ENCODE measurements around the gene ZNF844. TPM values are rescaled to one million over a fixed set of nuclear protein-coding genes. Genes with fewer than 3 reads are reported as not detected.

ZNF844 gene
- total RNA-seq = 10 to 100 TPM; 11.5 to 18.1 (median 12.3) TPM

DNA sequence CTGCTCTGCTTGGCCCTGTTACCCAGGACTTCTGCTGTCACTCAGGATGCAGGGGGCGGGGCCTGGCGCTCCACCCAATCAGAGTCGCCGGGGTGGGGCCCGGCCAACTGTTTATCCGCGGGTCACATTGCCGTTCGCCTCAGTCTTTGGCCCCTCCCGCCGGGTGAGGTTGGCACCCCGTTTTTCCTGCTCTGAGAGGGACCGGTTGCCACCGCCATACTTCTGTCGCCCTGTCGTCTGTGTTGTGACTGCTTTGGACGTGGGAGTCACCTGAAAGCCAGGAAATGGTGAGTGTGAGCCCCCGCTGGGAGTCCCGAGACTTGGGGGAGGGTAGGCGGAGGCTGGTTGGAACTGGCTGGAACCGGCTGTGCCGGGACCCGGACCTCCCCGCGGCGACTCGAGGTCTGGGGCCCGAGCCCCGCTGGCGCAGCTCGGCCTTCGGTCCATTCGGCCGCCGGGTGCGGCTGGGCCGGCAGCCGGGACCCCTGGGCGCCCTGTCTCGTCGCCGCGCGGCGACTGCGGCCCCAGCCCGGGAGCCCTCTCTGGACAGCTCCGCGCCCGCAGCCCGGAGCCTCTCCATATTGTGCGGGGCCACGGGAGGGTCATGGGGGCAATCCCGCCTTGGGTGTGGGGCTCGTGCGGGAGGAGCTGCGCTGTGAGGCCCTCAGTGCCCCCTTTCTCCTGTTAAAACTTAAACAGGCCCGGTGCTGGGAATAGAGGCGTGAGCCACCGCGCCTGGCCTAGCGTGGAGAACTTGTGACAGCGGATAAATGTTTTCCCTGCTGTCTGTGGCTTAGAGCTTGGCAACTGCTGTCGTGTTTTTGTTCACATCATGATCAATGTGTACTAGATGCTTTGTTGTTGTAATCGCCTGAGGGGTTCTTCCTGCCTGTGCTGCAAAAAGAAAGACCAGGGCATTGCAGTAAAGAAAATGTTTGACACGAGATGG lies at the start of gene ZNF844:
Gene ZNF844, plus strand, starts transcription at position 142 of the 949 bp plus-strand sequence. Its CDS starts 143 bp downstream, at position 285.
- Histone ChIP-seq H3K36me3 (peaks cover 8% of the 10 kb centered on the region), H3K4me1 (peaks cover 15% of the 10 kb centered on the region), H3K9me3 (peaks cover 11% of the 10 kb centered on the region), H3K4me3 (peak within 1 kb of the TSS; percentile 94), H3K27me3 (no peaks in the 10 kb centered on the region), H3K27ac (peak within 1 kb of the TSS; percentile 97)
- TF ChIP-seq POLR2AphosphoS5 (IDR thresholded peaks at IDR 0.05) (peak; percentile 28 to 96 (median 94)), POLR2A (IDR thresholded peaks at IDR 0.05) (peak; percentile 63 to 93), EP300 (IDR thresholded peaks at IDR 0.05) (no peak)
- TF ChIP-seq, protein P1, sequence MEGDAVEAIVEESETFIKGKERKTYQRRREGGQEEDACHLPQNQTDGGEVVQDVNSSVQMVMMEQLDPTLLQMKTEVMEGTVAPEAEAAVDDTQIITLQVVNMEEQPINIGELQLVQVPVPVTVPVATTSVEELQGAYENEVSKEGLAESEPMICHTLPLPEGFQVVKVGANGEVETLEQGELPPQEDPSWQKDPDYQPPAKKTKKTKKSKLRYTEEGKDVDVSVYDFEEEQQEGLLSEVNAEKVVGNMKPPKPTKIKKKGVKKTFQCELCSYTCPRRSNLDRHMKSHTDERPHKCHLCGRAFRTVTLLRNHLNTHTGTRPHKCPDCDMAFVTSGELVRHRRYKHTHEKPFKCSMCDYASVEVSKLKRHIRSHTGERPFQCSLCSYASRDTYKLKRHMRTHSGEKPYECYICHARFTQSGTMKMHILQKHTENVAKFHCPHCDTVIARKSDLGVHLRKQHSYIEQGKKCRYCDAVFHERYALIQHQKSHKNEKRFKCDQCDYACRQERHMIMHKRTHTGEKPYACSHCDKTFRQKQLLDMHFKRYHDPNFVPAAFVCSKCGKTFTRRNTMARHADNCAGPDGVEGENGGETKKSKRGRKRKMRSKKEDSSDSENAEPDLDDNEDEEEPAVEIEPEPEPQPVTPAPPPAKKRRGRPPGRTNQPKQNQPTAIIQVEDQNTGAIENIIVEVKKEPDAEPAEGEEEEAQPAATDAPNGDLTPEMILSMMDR (IDR thresholded peaks at IDR 0.05) = no peak
- 3% methylated on average over 19 of the region's 66 CpGs for WGBS
- DNase-seq (ENCODE audit: low spot score in 2 of 2) = peak; percentile 97 to 99

DNA sequence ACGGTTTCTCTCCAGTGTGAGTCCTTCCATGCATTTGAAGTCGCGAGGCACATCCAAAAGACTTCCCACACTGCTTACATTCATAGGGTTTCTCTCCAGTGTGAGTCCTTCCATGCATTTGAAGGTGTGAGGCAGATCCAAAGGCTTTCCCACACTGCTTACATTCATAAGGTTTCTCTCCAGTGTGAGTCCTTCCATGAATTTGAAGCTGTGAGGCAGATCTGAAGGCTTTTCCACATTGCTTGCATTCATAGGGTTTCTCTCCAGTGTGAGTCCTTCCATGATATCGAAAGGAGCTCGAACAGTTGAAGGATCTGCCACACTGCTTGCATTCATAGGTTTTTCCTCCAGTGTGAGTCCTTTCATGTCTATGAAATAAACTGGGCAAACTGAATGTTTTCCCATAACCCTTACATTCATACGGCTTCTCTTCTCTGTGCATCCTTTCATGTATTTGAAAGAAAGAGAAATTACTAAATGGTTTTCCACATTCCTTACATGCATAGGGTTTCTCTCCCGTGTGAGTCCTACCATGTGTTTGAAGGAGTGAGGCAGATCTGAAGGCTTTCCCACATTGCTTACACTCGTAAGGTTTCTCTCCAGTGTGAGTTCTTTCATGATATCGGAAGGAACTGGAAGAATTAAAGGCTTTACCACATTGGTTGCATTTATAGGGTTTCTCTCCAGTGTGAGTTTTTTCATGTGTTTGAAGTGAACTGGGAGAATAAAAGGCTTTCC lies 49.3 kb upstream of the ZNF844 start:
- H3K9me3 ChIP-seq = peaks cover 44% of the 10 kb centered on the region
- no peak overlapping the region for H3K27ac ChIP-seq
- no peaks in the 10 kb centered on the region for H3K4me1 ChIP-seq
- TF ChIP-seq, protein P1 (IDR thresholded peaks at IDR 0.05) = no peak
- no peak for TF ChIP-seq POLR2A (IDR thresholded peaks at IDR 0.05)
- TF ChIP-seq POLR2AphosphoS5 (IDR thresholded peaks at IDR 0.05) = no peak
- TF ChIP-seq EP300 (IDR thresholded peaks at IDR 0.05) = no peak
- H3K27me3 ChIP-seq = no peaks in the 10 kb centered on the region
- H3K4me3 ChIP-seq = no peak overlapping the region
- 95% methylated on average over 9 of the region's 9 CpGs for WGBS
- H3K36me3 ChIP-seq = peaks cover 54% of the 10 kb centered on the region
- no peak for DNase-seq (ENCODE audit: low spot score in 2 of 2)

DNA sequence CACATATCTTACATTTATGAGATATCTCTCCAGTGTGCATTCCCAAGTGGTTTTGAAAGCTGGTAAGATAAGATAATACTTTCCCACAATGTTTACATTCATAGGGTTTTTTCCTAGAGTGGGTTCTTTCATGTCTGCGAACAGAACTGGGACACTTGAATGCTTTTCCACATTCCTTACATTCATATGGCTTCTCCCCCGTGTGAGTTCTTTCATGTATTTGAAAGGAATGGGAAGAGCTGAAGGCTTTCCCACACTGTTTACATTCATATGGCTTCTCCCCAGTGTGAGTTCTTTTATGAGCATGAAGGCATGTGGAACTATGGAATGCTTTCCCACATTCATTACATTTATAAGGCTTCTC lies 48.8 kb upstream of the ZNF844 start:
- H3K27me3 ChIP-seq = no peaks in the 10 kb centered on the region
- H3K9me3 ChIP-seq = peaks cover 47% of the 10 kb centered on the region
- H3K4me3 ChIP-seq = no peak overlapping the region
- no peak overlapping the region for H3K27ac ChIP-seq
- no peaks in the 10 kb centered on the region for H3K4me1 ChIP-seq
- TF ChIP-seq, protein P1 (IDR thresholded peaks at IDR 0.05) = no peak
- TF ChIP-seq EP300 (IDR thresholded peaks at IDR 0.05) = no peak
- TF ChIP-seq POLR2A (IDR thresholded peaks at IDR 0.05) = no peak
- TF ChIP-seq POLR2AphosphoS5 (IDR thresholded peaks at IDR 0.05) = no peak
- DNase-seq (ENCODE audit: low spot score in 2 of 2) = no peak
- peaks cover 54% of the 10 kb centered on the region for H3K36me3 ChIP-seq
- 89% methylated on average over 2 of the region's 2 CpGs for WGBS

DNA sequence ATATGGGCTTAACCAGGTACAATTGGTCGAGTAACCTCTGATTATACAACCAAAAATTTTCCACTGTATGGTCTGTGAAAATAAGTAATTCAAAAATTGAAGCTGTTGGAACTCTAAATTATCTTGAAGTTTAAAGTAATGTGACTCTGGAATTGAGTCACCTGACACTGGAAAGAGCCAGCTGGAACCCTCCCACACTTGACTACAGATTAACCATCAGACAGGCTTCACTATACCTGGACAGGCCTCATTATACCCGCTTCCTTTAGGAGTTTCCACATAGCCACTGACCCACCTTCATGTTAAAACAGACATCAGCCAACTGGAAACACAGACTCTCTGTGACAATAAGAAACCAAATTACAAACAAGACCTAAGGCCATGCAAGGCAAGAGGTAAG lies 30.3 kb upstream of the ZNF844 start:
- H3K27me3 ChIP-seq = no peaks in the 10 kb centered on the region
- TF ChIP-seq EP300 (IDR thresholded peaks at IDR 0.05) = no peak
- TF ChIP-seq POLR2A (IDR thresholded peaks at IDR 0.05) = no peak
- TF ChIP-seq, protein P1 (IDR thresholded peaks at IDR 0.05) = no peak
- TF ChIP-seq POLR2AphosphoS5 (IDR thresholded peaks at IDR 0.05) = no peak
- WGBS = 76% methylated on average over 2 of the region's 2 CpGs
- H3K36me3 ChIP-seq = peaks cover 4% of the 10 kb centered on the region
- H3K4me3 ChIP-seq = peak overlapping the region; percentile 83
- DNase-seq (ENCODE audit: low spot score in 2 of 2) = no peak
- peak overlapping the region; percentile 88 for H3K27ac ChIP-seq
- H3K9me3 ChIP-seq = no peaks in the 10 kb centered on the region
- peaks cover 16% of the 10 kb centered on the region for H3K4me1 ChIP-seq

DNA sequence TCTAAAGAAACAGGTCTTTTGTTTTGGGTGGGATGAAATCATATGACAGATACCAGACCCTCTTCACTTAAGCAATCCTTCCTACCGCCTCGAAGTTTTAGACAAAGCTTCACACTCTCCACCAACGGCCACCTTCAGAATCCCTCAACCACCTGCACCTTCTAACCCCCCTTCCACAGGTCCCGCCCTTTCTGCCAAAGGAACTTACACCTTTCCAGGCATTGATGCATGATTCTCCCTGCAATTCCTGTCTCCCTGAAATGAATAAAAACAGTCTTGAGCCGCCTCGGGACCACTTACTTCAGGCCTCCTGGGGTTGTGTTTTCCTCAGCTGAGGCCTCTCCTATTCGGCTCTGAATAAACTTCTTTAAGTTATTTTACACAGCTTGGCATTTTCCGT lies 29.9 kb upstream of the ZNF844 start:
- peaks cover 3% of the 10 kb centered on the region for H3K36me3 ChIP-seq
- TF ChIP-seq EP300 (IDR thresholded peaks at IDR 0.05) (no peak), POLR2AphosphoS5 (IDR thresholded peaks at IDR 0.05) (no peak), POLR2A (IDR thresholded peaks at IDR 0.05) (no peak)
- TF ChIP-seq, protein P1 (IDR thresholded peaks at IDR 0.05) = no peak
- peak overlapping the region; percentile 88 for H3K27ac ChIP-seq
- H3K4me1 ChIP-seq = peaks cover 16% of the 10 kb centered on the region
- peak overlapping the region; percentile 83 for H3K4me3 ChIP-seq
- 21% methylated on average over 8 of the region's 8 CpGs for WGBS
- no peaks in the 10 kb centered on the region for H3K27me3 ChIP-seq
- H3K9me3 ChIP-seq = no peaks in the 10 kb centered on the region
- DNase-seq (ENCODE audit: low spot score in 2 of 2) = no peak
